ENCODE data around the gene CFAP20. TPM values are rescaled to one million over a fixed set of nuclear protein-coding genes. Genes with fewer than 3 reads are reported as not detected.

The CFAP20 gene
- total RNA-seq, 1 experiment from 2014 or later = 59.7 TPM

GRCh38 chr16:58088091-58088490 lies 41.1 kb downstream of the CFAP20 start:
- BruUV-seq (replicated peaks) = no TSS peak
- ATAC-seq (no peak), DNase-seq (ENCODE audit: low read depth, low spot score) (no peak)
- H3K27ac ChIP-seq (ENCODE audit: low read depth, low read length) = no peak overlapping the region
- no peaks in the 10 kb centered on the region for H3K27me3 ChIP-seq (ENCODE audit: insufficient read depth, low read length)
- H3K9ac ChIP-seq (ENCODE audit: low read length) = no peak overlapping the region
- intact Hi-C loops (cut with micrococcal nuclease) = no loop called here
- no peak overlapping the region for H2AFZ ChIP-seq (ENCODE audit: low read depth, low read length, poor library complexity, severe bottlenecking)
- H3K4me3 ChIP-seq (replicated peaks in 1 of 2; ENCODE audit: low read depth in 1 of 2, low read length in 2 of 2) = no peak overlapping the region
- H3K36me3 ChIP-seq (ENCODE audit: control insufficient read depth in 1 of 2, insufficient read depth in 2 of 2, low read length in 2 of 2) = no peaks in the 10 kb centered on the region
- H4K20me1 ChIP-seq (ENCODE audit: insufficient read depth) = no peaks in the 10 kb centered on the region
- ChIA-PET RAD21 (ENCODE audit: low non-redundant PET in 1 of 2, low total read pairs in 2 of 2, uncharacterized antibody in 2 of 2, unreplicated experiment in 2 of 2) (no interaction called here), CTCF (interaction anchor here (1.0 kb wide), 1 partner anchor 9 kb away, joined by 3 read pairs; no protein-coding TSS in a partner anchor), POLR2A (no interaction called here)
- peaks cover 0 to 4% of the 10 kb centered on the region in 2 experiments; a peak in 1 of 4 replicates for H3K4me1 ChIP-seq (ENCODE audit: control insufficient read depth in 1 of 2, insufficient read depth in 2 of 2, low read length in 2 of 2)
- no peaks in the 10 kb centered on the region for H3K9me3 ChIP-seq (ENCODE audit: control insufficient read depth in 1 of 2, insufficient read depth in 1 of 2, low read depth in 1 of 2, low read length in 2 of 2)
- H3K79me2 ChIP-seq (ENCODE audit: insufficient read depth, low read length) = no peaks in the 10 kb centered on the region
- no peak for TF ChIP-seq ATF3 (IDR thresholded peaks at IDR 0.05)
- no peak for TF ChIP-seq ZFX (IDR thresholded peaks at IDR 0.05)
- no peak for TF ChIP-seq CTCF (IDR thresholded peaks at IDR 0.05 in 2 of 3, conservative IDR thresholded peaks at IDR 0.05 in 1 of 3; ENCODE audit: borderline replicate concordance in 1 of 3, insufficient read depth in 1 of 3, low read depth in 2 of 3, low read length in 2 of 3)
- TF ChIP-seq ELF1 (IDR thresholded peaks at IDR 0.05; ENCODE audit: borderline replicate concordance, low read depth) = no peak
- TF ChIP-seq RAD21 (IDR thresholded peaks at IDR 0.05; ENCODE audit: low read depth) = no peak
- TF ChIP-seq ZBTB33 (IDR thresholded peaks at IDR 0.05; ENCODE audit: extremely low read depth, insufficient replicate concordance, low read length) = no peak
- no peak for TF ChIP-seq POLR2AphosphoS5 (IDR thresholded peaks at IDR 0.05; ENCODE audit: low read depth, low read length)
- TF ChIP-seq POLR2A (IDR thresholded peaks at IDR 0.05; ENCODE audit: borderline replicate concordance, extremely low read depth, insufficient read depth, insufficient read length) = no peak
- no peak for TF ChIP-seq EZH2phosphoT487 (IDR thresholded peaks at IDR 0.05; ENCODE audit: borderline replicate concordance)
- TF ChIP-seq TCF7L2 (IDR thresholded peaks at IDR 0.05; ENCODE audit: borderline replicate concordance, extremely low read depth, insufficient read depth, insufficient read length) = no peak
- TF ChIP-seq JUND (IDR thresholded peaks at IDR 0.05) = no peak
- TF ChIP-seq EZH2 (IDR thresholded peaks at IDR 0.05) = no peak
- no peak for TF ChIP-seq SIN3A (IDR thresholded peaks at IDR 0.05; ENCODE audit: low read depth)
- no peak for TF ChIP-seq MAX (IDR thresholded peaks at IDR 0.05)
- TF ChIP-seq CEBPB (IDR thresholded peaks at IDR 0.05; ENCODE audit: low read depth) = no peak
- no peak for TF ChIP-seq SP1 (IDR thresholded peaks at IDR 0.05; ENCODE audit: low read depth)
- TF ChIP-seq ZNF274 (IDR thresholded peaks at IDR 0.05; ENCODE audit: low read depth, low read length) = no peak
- no peak for TF ChIP-seq YY1 (IDR thresholded peaks at IDR 0.05; ENCODE audit: extremely low read depth, insufficient replicate concordance, low read depth, low read length)
- no peaks in the 10 kb centered on the region for H3K9me2 ChIP-seq (ENCODE audit: insufficient read depth)
- H3K4me2 ChIP-seq (ENCODE audit: low read length) = no peak overlapping the region

Data from HCT116 (cell line).